ENCODE data around the gene ZNRF3.

DNA sequence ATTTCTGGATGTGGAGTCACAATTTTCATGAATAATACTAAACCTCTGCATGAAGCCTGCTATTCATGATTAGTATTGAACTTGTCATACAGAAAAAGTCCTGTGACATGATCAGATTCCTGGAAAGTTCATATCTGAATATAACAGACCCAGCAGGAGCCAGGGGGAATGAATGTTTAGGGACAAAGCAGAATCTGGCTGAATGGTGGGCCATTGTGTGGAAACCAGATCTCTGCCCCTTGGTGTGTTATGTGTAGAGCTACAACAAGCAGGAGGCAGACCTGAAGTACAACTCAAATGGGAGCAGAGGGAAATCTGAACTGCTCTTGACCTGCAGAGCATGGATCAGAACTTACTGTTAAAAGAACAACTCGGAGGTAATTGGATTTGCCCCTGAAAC is 219.7 kb downstream of the ZNRF3 start:
- TF ChIP-seq, protein P1, sequence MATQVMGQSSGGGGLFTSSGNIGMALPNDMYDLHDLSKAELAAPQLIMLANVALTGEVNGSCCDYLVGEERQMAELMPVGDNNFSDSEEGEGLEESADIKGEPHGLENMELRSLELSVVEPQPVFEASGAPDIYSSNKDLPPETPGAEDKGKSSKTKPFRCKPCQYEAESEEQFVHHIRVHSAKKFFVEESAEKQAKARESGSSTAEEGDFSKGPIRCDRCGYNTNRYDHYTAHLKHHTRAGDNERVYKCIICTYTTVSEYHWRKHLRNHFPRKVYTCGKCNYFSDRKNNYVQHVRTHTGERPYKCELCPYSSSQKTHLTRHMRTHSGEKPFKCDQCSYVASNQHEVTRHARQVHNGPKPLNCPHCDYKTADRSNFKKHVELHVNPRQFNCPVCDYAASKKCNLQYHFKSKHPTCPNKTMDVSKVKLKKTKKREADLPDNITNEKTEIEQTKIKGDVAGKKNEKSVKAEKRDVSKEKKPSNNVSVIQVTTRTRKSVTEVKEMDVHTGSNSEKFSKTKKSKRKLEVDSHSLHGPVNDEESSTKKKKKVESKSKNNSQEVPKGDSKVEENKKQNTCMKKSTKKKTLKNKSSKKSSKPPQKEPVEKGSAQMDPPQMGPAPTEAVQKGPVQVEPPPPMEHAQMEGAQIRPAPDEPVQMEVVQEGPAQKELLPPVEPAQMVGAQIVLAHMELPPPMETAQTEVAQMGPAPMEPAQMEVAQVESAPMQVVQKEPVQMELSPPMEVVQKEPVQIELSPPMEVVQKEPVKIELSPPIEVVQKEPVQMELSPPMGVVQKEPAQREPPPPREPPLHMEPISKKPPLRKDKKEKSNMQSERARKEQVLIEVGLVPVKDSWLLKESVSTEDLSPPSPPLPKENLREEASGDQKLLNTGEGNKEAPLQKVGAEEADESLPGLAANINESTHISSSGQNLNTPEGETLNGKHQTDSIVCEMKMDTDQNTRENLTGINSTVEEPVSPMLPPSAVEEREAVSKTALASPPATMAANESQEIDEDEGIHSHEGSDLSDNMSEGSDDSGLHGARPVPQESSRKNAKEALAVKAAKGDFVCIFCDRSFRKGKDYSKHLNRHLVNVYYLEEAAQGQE (IDR thresholded peaks at IDR 0.05; ENCODE audit: insufficient read depth in 1 of 2, low read depth in 2 of 2, low read length in 2 of 2) = no peak
- no peak for TF ChIP-seq SIN3A (IDR thresholded peaks at IDR 0.05; ENCODE audit: borderline replicate concordance, insufficient read depth, low read length)
- TF ChIP-seq TAF1 (IDR thresholded peaks at IDR 0.05; ENCODE audit: borderline replicate concordance, insufficient read depth, low read length) = no peak
- TF ChIP-seq POLR2AphosphoS5 (IDR thresholded peaks at IDR 0.05; ENCODE audit: low read depth, low read length) = no peak
- no peak for TF ChIP-seq FOXP2 (optimal IDR thresholded peaks at IDR 0.05; ENCODE audit: borderline replicate concordance, extremely low read depth, extremely low read length, insufficient read depth)

Data from PFSK-1 (cell line).